Stimulated activated CD8-positive, alpha-beta memory T cell treated with anti-CD3 and anti-CD28 coated beads, Interleukin-7, amount 100 ng/mL, for 24 hours (primary cell): ENCODE data around the gene APOL2.
"Not testable (repeated sequence)": the region's sequence is repeated elsewhere in the genome, so short reads cannot be mapped to it uniquely, and the experiment has no call there.

Source experiments
- DNase-seq: peaks from one replicate; pipeline ENCODE4 v3.0.0-alpha.2; 2020; ENCODE audit warnings: low read depth

The APOL2 gene

GRCh38 chr22:36197514-36198146 lies 41.7 kb downstream of the APOL2 start:
- DNase-seq: no peak

- no peak for DNase-seq
These were observed 42.3 kb downstream of the APOL2 start for GRCh38 chr22:36197065-36197440.

- DNase-seq: no peak
These were observed 42.9 kb downstream of the APOL2 start for GRCh38 chr22:36196254-36197064.

GRCh38 chr22:36194971-36195370 lies 44.4 kb downstream of the APOL2 start:
- peak; percentile 14 for DNase-seq

- no peak for DNase-seq
These were observed 44.9 kb downstream of the APOL2 start for GRCh38 chr22:36194385-36194784.

GRCh38 chr22:36193577-36193976 lies 45.8 kb downstream of the APOL2 start:
- DNase-seq: no peak

- no peak for DNase-seq
These were observed 46.2 kb downstream of the APOL2 start for GRCh38 chr22:36193171-36193570.

- no peak for DNase-seq
These were observed 46.8 kb downstream of the APOL2 start for GRCh38 chr22:36192542-36192941.

- no peak for DNase-seq
These were observed 48.1 kb downstream of the APOL2 start for GRCh38 chr22:36191106-36191836.

GRCh38 chr22:36187862-36188261 lies 51.5 kb downstream of the APOL2 start:
- not testable (repeated sequence) for DNase-seq

GRCh38 chr22:36185828-36186624 lies 53.3 kb downstream of the APOL2 start:
- no peak for DNase-seq

GRCh38 chr22:36184433-36185025 lies 54.8 kb downstream of the APOL2 start:
- no peak for DNase-seq

GRCh38 chr22:36183446-36183845 lies 55.9 kb downstream of the APOL2 start:
- DNase-seq: no peak

GRCh38 chr22:36182857-36183256 lies 56.5 kb downstream of the APOL2 start:
- DNase-seq: no peak

GRCh38 chr22:36182056-36182455 lies 57.3 kb downstream of the APOL2 start:
- DNase-seq: no peak

GRCh38 chr22:36180928-36181327 lies 58.4 kb downstream of the APOL2 start:
- DNase-seq: no peak

- DNase-seq: peak; percentile 84
These were observed 59.1 kb downstream of the APOL2 start for GRCh38 chr22:36180038-36180880.

- no peak for DNase-seq
These were observed 62.2 kb downstream of the APOL2 start for GRCh38 chr22:36177160-36177559.
